KBM-7 (cell line): Measurements from ENCODE around the gene RHD.
A peak's percentile ranks its signal among the peaks of the same experiment; 100 is the strongest.
"Not testable (repeated sequence)": the region's sequence is repeated elsewhere in the genome, so short reads cannot be mapped to it uniquely, and the experiment has no call there.

Source experiments
- DNase-seq: peaks from one replicate; pipeline ENCODE4 v3.0.0-alpha.2; 2015
- in situ Hi-C: fragments of 300-500 bp; cut with MboI; formaldehyde crosslinking; loops from 2 replicates; pipeline ENCODE4 v1.14.3; 2020; ENCODE audit warnings: low sequenced_read_pairs, low pct_unique_long_range_greater_than_20kb, mixed read lengths

Gene RHD

GRCh38 chr1:25294889-25295826, 22.8 kb downstream of the RHD start:
- in situ Hi-C loops = not testable (repeated sequence)

DNA sequence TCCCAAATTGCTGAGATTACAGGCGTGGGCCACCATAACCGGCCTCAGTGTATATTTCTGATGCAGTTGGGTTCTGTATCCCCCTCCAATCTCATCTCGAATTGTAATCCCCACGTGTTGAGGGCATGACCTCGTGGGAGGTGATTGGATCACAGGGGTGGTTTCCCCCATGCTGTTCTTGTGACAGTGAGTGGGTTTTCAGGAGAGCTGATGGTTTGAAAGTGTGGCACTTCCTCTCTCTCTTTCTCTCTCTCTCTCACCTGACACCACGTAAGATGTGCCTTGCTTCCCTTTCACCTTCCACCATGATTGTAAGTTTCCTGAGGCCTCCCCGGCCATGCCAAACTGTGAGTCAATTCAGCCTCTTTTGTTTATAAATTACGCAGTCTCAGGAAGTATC, 24.2 kb downstream of the RHD start:
- DNase-seq, in situ Hi-C loops: not testable (repeated sequence)

More at GRCh38 chr1:25294889-25295826, 22.8 kb downstream of the RHD start:
- DNase-seq = not testable (repeated sequence)

GRCh38 chr1:25300729-25301128, 28.4 kb downstream of the RHD start:
- DNase-seq, in situ Hi-C loops: not testable (repeated sequence)

GRCh38 chr1:25302330-25302729, 30.0 kb downstream of the RHD start:
- in situ Hi-C loops, DNase-seq: not testable (repeated sequence)

GRCh38 chr1:25304936-25305335, 32.6 kb downstream of the RHD start:
- DNase-seq, in situ Hi-C loops: not testable (repeated sequence)

DNA sequence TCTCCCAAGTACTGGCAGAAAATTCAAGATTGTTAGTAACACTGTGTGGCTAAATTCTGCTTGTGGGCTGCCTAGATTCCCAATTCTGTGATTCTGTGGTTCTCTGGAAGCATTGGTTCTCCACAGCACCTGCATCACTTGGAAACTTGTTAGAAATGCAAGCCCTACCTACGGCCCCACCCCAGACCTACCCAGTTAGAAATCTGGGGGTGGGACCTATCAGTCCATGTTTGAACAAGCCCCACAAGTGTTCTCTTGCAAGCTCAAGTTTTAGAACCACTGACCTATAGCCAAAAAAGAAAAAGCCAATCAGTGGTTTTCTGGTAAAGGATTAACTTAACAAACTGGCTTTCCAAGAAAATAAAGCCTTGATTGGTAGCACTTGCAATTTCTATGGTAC, 35.9 kb downstream of the RHD start:
- in situ Hi-C loops, DNase-seq: not testable (repeated sequence)

- DNase-seq, in situ Hi-C loops: not testable (repeated sequence)
These were observed 36.8 kb downstream of the RHD start for GRCh38 chr1:25309085-25309484.

DNA sequence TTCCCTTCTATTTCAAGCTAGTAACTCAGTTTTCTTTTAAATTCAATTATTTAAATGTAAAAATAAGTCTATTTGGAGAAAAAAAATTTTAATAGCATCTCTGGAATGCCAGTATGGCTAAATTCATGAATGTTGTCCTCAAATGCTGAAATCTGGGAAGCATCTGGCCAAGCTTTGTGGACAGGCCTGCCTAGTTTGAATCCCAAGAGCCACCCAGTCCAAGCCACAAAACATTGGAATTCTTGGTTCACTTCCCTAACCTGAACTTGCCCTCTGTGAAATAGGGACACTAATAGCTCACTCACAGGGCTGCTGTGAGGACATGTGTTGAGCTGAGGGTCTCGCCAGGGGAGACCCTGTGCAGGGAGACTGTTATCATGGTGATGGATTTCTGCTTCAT, 37.2 kb downstream of the RHD start:
- in situ Hi-C loops, DNase-seq: not testable (repeated sequence)

- DNase-seq, in situ Hi-C loops: not testable (repeated sequence)
These were observed 40.6 kb downstream of the RHD start for GRCh38 chr1:25312806-25313470.

GRCh38 chr1:25320314-25320938, 48.1 kb downstream of the RHD start:
- in situ Hi-C loops, DNase-seq: not testable (repeated sequence)

GRCh38 chr1:25322127-25322526, 49.8 kb downstream of the RHD start:
- in situ Hi-C loops, DNase-seq: not testable (repeated sequence)

- DNase-seq, in situ Hi-C loops: not testable (repeated sequence)
These were observed 52.1 kb downstream of the RHD start for GRCh38 chr1:25324407-25324806.

DNA sequence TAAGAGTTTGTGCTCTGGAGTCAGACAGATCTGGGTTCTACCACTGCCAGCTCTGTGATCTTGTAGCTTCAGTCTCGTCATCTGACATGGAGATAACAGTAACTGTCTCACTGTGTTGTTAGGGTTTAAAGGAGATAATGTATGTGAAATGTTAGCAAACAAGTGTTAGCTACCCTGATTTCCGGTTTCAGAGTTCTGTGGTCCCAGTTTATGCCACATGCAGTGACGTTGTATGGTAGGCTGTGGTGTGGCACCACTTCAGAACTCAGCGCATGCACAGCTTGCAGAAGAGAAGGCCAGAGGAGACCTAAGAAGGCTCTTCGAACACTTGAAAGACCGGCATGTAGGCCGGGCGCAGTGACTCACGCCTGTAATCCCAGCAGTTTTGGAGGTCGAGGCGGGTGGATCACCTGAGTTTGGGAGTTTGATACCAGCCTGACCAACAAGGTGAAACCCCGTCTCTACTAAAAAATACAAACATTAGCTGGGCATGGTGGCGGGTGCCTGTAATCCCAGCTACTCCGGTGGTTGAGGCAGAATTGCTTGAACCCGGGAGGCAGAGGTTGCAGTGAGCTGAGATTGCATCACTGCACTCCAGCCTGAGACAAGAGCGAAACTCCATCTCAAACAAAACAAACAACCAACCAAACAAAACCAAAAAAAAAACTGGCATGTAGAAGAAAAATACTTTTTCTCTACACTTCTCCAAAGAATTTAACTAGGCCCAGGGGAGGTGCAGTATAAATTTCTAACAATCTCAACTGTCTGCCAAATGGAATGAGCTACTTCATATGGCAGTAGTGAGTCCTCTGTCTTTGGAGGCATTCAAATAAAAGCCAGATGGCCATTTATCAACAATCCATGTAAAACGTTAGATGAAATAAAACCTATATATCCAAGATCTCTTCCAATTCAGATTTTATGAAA, 55.8 kb downstream of the RHD start:
- DNase-seq, in situ Hi-C loops: not testable (repeated sequence)

DNA sequence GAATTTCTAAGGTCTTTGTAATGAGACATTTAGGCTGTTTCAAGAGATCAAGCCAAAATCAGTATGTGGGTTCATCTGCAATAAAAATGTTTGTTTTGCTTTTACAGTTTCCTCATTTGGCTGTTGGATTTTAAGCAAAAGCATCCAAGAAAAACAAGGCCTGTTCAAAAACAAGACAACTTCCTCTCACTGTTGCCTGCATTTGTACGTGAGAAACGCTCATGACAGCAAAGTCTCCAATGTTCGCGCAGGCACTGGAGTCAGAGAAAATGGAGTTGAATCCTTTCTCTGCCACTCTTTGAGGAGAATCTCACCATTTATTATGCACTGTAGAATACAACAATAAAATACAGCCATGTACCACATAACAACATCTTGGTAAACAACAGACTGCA, 56.5 kb downstream of the RHD start:
- in situ Hi-C loops = not testable (repeated sequence)

GRCh38 chr1:25329336-25329735, 57.0 kb downstream of the RHD start:
- in situ Hi-C loops, DNase-seq: not testable (repeated sequence)

More for the DNA sequence above, 56.5 kb downstream of the RHD start:
- not testable (repeated sequence) for DNase-seq

DNA sequence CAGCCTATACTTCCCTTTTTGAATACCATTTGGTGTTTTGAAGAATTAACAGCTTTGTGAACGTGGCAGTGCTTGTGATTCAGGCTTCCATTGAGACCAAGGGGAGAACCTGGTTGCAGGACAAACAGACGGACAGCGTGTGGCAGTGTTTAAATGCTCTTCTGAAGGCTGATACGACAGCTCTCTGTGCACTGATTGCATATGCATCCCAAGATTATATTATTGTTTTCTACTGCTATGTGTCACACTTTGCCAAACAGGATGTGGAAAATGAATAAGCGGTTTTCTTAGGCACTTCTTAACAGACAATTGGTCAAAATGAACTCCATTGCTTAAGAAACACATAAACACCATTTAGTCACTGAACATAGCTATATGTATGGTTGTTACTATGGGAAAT, 57.6 kb downstream of the RHD start:
- peak; percentile 40 for DNase-seq

DNA sequence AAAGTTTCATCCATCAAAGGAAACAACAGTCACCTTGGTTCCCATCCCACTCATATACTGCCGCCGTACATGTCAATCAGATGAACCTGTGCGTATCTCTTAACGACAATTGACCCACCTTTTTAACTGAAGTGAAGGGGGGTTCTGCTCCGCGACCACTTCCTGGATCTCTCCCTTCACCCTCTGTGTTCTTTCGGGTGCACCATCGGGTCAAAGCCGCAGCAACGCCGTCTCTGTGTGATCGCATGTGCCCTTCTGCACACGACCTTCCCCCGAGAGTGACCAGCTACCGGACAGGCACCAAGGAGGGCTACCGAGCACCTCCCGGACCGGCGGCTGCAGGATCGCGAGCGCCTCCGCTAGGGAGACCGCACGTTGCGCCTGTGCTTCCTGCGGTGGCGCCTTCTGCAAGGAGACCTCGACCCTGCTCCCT, 64.6 kb downstream of the RHD start:
- peak; percentile 50 for DNase-seq
- in situ Hi-C loops = not testable (repeated sequence)

More for the DNA sequence above, 57.6 kb downstream of the RHD start:
- in situ Hi-C loops = not testable (repeated sequence)

DNA sequence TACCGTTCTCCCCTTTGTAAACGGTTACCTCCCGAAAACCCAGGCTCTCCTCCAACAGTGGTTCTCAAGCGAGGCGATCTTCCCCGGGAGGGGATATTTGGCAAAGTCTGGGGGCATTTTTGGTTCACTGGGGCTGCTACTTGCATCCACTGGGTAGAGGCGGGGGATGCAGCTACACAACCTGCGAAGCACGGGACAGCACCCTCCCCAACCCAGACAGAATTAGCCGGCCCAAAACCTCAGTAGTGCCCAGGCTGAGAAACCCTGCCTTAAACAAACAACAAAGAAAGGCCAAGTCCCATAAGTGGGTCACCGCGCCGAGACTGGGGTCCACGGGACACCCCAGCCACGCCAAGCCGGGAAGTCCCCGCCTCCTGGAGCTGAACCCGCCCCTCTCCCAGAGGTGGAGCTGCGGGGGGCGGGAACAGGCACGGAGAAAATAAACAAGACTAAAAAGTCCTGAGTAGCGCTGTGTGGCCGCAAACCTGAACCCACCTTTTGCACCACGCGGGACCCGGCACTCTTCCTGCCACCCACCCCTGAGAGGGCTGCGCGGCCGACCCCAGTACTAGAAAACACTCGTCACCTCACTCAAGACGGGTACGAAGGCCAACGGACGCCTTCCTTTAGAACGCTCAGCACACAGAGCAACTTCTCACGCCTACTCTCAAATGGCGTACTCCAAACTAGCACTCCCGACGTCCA, 65.3 kb downstream of the RHD start:
- peak; percentile 38 for DNase-seq
- in situ Hi-C loops = not testable (repeated sequence)
